Right ventricle myocardium inferior (tissue), 1 donor: Measurements from ENCODE around the gene ACYP2. TPM values are rescaled to one million over a fixed set of nuclear protein-coding genes. Genes with fewer than 3 reads are reported as not detected.
"Not testable (repeated sequence)": the region's sequence is repeated elsewhere in the genome, so short reads cannot be mapped to it uniquely, and the experiment has no call there.

ENCODE experiments used
- ATAC-seq: fragments of 200-7000 bp; cut with Tn5 transposase; one replicate; pipeline ENCODE4 v1.9.1; 2020; ENCODE audit warnings: mild to moderate bottlenecking, moderate library complexity
- DNase-seq: peaks from one replicate; pipeline ENCODE4 v3.0.0; 2021; ENCODE audit errors: missing footprints
- intact Hi-C: fragments of 100-400 bp; cut with DNase I; formaldehyde crosslinking; loops from one replicate; pipeline ENCODE4 v1.11.0; 2022
- total RNA-seq: library from RNA; stranded (reverse); fragmentation: NEBNext Ultra II Directional; extraction: Animal tissue kit (Norgen Biotek cat#: 25700); gene quantifications from one replicate; pipeline ENCODE4 v1.2.1, GENCODE V29; 2021
- donor health status: DM: no; HTN: yes; CAD: no; lungs with severe emphysema.

ACYP2 gene
- total RNA-seq, 1 donor from 2014 or later: 62.6 TPM

- ATAC-seq: peak; percentile 92
- intact Hi-C loops: loop anchor here (10.0 kb wide), 1 partner anchor 382 kb away; no protein-coding TSS in a partner anchor
- DNase-seq: no peak
These were observed 7.5 kb downstream of the ACYP2 start for GRCh38 chr2:54122939-54123338.

GRCh38 chr2:54127174-54127573, 11.8 kb downstream of the ACYP2 start:
- not testable (repeated sequence) for DNase-seq, ATAC-seq
- intact Hi-C loops: loop anchor here (10.0 kb wide), 1 partner anchor 378 kb away; no protein-coding TSS in a partner anchor

- ATAC-seq (no peak), DNase-seq (no peak)
- intact Hi-C loops: no loop called here
These were observed 17.6 kb downstream of the ACYP2 start for GRCh38 chr2:54133056-54133455.

- ATAC-seq (no peak), DNase-seq (no peak)
- intact Hi-C loops: no loop called here
These were observed 23.8 kb downstream of the ACYP2 start for GRCh38 chr2:54139210-54139609.

- intact Hi-C loops: no loop called here
- DNase-seq (no peak), ATAC-seq (no peak)
These were observed 28.4 kb downstream of the ACYP2 start for GRCh38 chr2:54143780-54144179.

- DNase-seq (no peak), ATAC-seq (no peak)
- intact Hi-C loops: no loop called here
These were observed 33.0 kb downstream of the ACYP2 start for GRCh38 chr2:54148391-54148790.

- intact Hi-C loops: no loop called here
- no peak for ATAC-seq
These were observed 34.4 kb downstream of the ACYP2 start for GRCh38 chr2:54149638-54150441.

GRCh38 chr2:54158311-54158710, 42.9 kb downstream of the ACYP2 start:
- DNase-seq (no peak), ATAC-seq (no peak)
- intact Hi-C loops: no loop called here

More at GRCh38 chr2:54149638-54150441, 34.4 kb downstream of the ACYP2 start:
- no peak for DNase-seq

GRCh38 chr2:54161660-54162424, 46.4 kb downstream of the ACYP2 start:
- no peak for ATAC-seq
- intact Hi-C loops: no loop called here
- no peak for DNase-seq

GRCh38 chr2:54164106-54164505, 48.7 kb downstream of the ACYP2 start:
- DNase-seq (no peak), ATAC-seq (no peak)
- intact Hi-C loops: no loop called here

- ATAC-seq (no peak), DNase-seq (no peak)
- intact Hi-C loops: no loop called here
These were observed 50.8 kb downstream of the ACYP2 start for GRCh38 chr2:54166121-54166773.

GRCh38 chr2:54176577-54176976, 61.2 kb downstream of the ACYP2 start:
- ATAC-seq: peak; percentile 70
- no peak for DNase-seq
- intact Hi-C loops: loop anchor here (2.0 kb wide), 1 partner anchor 528 kb away; no protein-coding TSS in a partner anchor

GRCh38 chr2:54183281-54183680, 67.9 kb downstream of the ACYP2 start:
- no peak for DNase-seq
- intact Hi-C loops: no loop called here
- no peak for ATAC-seq

- no peak for ATAC-seq
- intact Hi-C loops: no loop called here
These were observed 68.6 kb downstream of the ACYP2 start for GRCh38 chr2:54183972-54184371.

GRCh38 chr2:54185105-54185504, 69.7 kb downstream of the ACYP2 start:
- DNase-seq (no peak), ATAC-seq (no peak)
- intact Hi-C loops: no loop called here

More at GRCh38 chr2:54183972-54184371, 68.6 kb downstream of the ACYP2 start:
- DNase-seq: no peak

GRCh38 chr2:54187331-54187730, 71.9 kb downstream of the ACYP2 start:
- intact Hi-C loops: no loop called here
- no peak for DNase-seq
- ATAC-seq: no peak

GRCh38 chr2:54189539-54189938, 74.1 kb downstream of the ACYP2 start:
- no peak for ATAC-seq
- intact Hi-C loops: no loop called here
- no peak for DNase-seq

GRCh38 chr2:54191361-54192135, 76.1 kb downstream of the ACYP2 start:
- DNase-seq: no peak
- ATAC-seq: no peak
- intact Hi-C loops: no loop called here
